HG02973 (cell line): Measurements from ENCODE around the gene CNTN2.

ENCODE experiments used
- ATAC-seq: cut with Tn5 transposase; IDR thresholded peaks from one replicate; pipeline ENCODE4 v1.9.1; 2021; ENCODE audit warnings: moderate library complexity; ENCODE audit not compliant: unreplicated experiment

The CNTN2 gene

DNA sequence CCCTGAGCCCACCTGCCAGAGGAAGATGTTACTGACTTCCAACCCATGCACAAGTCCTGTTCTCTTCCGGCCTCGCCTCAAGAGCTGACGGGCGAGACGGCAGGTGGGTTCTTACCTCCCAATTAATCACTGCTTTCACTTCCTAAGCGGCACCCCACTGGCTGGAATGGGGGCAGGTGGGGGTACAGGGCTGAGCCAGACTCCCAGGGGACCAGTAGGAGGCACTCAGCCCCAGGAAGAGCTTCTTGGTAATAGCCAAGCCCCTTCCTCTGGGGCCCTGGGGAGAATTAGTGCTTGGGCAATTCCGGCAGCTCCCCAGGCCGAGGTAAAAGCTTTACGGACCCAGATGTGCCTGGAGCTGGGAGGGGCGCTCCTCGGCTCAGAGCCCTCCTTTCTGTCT is 9.7 kb downstream of the CNTN2 start:
- ATAC-seq, result no peak

- ATAC-seq, result no peak
Measured at GRCh38 chr1:205053296-205053695, 10.3 kb downstream of the CNTN2 start.

DNA sequence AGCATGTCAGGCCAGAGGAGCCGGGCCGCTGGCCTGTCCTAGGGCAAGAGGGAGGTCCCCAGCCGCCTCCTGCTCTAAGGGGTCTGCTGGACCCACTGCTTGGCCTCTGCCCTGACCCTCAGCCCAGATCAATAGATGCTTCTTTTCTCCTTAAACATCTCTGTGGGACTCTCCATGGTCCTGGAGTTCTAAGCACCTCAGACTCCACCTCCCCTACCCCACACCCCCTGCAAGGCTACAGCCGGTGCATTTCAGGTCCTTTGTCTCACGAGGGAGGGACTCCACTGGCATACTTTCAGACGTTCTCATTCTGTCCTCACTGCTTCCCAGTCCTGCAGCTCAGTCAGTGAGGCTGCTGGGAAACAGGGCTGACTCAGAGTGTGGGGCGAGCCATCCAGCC is 11.0 kb downstream of the CNTN2 start:
- no peak for ATAC-seq

DNA sequence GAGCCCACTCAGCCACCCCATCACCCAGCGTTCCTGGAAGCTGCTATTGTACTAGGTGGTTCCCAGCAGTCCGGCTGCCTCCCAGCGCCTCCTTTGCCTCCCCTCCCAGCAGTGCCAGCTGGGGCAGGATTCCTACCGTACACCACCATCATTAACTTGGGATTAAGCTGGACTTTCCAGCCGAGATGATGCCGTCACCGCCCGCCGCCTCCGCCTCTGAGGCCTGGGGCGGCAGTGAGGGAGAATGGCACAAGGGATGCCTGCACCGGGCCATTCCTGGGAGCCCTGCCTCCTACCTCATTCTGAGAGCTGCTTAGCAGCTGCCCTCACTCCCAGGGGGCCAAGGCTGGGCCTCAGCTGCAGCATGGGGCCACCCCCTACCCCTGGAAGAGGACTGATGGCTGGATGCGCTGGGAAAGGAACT is 13.2 kb downstream of the CNTN2 start:
- ATAC-seq, result no peak

GRCh38 chr1:205056956-205057568 is 14.1 kb downstream of the CNTN2 start:
- ATAC-seq, result no peak

DNA sequence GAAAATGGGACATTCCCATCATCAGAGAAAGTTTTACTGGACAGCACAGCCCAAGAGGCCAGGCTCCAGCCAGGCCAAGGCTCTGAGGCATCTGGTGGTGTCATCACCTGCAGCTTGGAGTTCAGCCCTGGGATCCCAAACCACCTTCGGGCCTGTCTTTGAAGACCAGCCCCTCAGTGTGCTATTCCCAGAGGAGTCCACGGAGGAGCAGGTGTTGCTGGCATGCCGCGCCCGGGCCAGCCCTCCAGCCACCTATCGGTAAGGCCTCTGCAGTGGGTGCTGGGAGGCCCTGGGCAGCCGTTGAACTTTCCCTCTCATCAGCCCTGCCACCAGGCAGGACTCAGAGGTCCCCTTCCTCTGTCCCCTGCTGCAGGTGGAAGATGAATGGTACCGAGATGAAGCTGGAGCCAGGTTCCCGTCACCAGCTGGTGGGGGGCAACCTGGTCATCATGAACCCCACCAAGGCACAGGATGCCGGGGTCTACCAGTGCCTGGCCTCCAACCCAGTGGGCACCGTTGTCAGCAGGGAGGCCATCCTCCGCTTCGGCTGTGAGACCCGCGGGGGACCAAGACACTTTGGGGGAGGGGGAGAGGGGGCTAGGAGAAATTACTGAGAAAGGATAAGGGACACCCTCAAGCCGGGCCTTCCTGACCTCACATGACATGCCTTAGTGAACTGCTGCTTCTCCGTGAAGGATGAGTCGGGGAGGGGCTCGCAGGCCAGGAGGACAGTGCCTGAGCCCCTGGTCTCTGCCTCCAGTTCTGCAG is 15.0 kb downstream of the CNTN2 start:
- ATAC-seq, result no peak

- ATAC-seq, result no peak
Measured at GRCh38 chr1:205058853-205059252, 15.8 kb downstream of the CNTN2 start.

DNA sequence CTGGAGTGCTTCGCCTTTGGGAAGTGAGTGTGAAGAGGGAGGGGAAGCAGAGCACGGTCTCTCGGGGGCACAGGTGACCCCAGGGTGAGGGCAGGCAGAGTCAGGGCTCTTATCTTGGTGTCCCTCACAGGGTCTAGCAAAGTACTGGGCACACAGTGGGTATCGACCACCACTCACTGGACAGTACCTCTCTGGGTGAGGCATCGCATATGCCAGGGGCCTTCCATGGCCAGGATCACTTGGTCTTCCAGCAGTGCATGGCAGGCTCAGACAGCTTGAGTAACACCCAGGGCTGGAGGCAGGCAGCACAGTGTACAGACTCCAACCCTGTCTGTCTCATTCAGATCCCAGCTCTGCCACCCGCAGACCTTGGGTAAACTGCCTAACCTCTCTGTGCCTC is 16.6 kb downstream of the CNTN2 start:
- ATAC-seq, result no peak

DNA sequence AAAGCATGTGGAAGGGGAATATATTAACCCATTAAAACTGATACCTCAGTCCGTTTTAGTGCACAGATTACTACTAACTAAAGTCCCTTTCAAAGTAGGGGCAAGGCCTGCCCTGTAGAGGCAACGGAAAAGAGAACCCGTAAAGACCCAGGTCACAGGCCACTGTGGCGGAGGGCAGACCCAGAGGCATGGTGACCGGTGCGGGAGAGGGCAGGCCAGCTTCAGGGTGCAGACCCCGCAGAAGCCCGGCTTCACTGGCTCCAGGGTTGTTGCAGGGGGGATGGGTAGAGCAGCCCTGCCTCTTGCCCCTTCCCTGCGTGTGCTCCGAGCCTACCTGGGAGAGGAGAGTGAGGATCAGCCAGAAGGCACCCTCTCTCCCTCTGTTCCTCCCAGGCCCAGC is 17.7 kb downstream of the CNTN2 start:
- ATAC-seq, result no peak

- ATAC-seq, result no peak
Measured at GRCh38 chr1:205061227-205061626, 18.2 kb downstream of the CNTN2 start.

- ATAC-seq, result no peak
Measured at GRCh38 chr1:205061665-205062069, 18.7 kb downstream of the CNTN2 start.

GRCh38 chr1:205062319-205062718 is 19.3 kb downstream of the CNTN2 start:
- no peak for ATAC-seq

DNA sequence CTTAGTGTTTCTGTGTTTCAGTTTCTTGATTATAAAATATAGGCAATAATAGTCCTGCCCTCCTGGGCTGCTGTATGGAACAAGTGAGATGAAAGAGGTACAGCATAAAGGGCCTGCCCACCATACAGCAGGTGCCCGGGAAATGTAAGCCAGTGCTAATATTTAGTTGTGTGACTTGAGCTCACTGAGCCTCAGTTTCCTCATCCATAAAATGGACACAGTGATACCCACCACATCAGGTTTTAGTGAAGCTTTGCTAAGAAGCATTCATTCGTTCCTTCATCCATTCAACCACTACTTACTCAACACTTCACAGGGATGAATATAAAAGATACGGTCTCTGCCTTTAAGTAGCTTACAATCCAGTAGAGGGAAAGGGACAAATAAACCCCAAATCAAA is 19.9 kb downstream of the CNTN2 start:
- no peak for ATAC-seq

GRCh38 chr1:205064301-205064700 is 21.3 kb downstream of the CNTN2 start:
- no peak for ATAC-seq

- ATAC-seq, result no peak
Measured at GRCh38 chr1:205064741-205065316, 21.8 kb downstream of the CNTN2 start.

DNA sequence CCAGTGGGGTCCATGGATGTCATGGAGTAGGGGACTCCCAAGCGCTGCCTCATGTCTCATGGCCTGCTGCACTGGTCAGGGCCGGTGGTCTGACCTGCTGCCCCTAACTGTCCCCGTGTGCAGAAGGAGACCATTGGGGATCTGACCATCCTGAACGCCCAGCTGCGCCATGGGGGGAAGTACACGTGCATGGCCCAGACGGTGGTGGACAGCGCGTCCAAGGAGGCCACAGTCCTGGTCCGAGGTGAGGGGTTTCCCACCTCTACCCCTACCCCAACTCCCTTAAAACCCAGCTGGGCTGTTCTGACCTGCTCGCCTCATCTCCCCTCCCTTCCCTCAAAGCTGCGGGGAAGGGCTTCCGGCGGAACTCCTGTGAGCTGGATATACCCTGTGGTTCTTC is 22.7 kb downstream of the CNTN2 start:
- no peak for ATAC-seq

DNA sequence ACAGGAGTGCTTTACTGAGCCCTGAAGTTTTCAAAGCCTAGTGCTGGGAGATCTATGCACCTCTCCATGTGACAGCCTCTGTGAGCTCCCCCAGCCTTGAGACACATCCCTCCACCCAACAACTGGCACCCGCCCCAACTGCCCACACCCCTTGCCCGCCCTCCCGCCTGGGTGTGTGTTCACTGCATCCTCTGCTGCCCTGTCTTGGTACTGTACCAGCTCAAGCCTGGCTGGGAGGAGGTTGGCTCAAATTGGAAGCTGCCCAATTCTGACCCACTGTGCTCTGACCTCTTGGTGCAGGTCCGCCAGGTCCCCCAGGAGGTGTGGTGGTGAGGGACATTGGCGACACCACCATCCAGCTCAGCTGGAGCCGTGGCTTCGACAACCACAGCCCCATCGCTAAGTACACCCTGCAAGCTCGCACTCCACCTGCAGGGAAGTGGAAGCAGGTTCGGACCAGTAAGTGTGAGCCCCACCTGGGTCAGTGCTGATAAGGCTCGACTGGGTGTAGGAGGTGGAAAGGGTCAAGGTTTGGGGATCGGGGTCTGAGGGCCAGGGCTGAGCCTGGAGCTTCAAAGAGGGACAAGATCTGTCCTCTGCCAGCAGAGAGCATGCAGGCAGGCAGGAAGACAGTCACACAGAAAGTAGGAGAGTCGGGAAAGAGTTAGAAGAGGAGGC is 23.3 kb downstream of the CNTN2 start:
- ATAC-seq, result no peak

GRCh38 chr1:205067031-205067430 is 24.0 kb downstream of the CNTN2 start:
- ATAC-seq, result no peak

- ATAC-seq, result no peak
Measured at GRCh38 chr1:205068001-205068400, 25.0 kb downstream of the CNTN2 start.

GRCh38 chr1:205068457-205069040 is 25.5 kb downstream of the CNTN2 start:
- no peak for ATAC-seq

- ATAC-seq, result no peak
Measured at GRCh38 chr1:205069371-205070125, 26.5 kb downstream of the CNTN2 start.
